Hair follicular keratinocyte (primary cell): ENCODE results near the gene SFXN1. TPM values are rescaled to one million over a fixed set of nuclear protein-coding genes. Genes with fewer than 3 reads are reported as not detected.

Experiments
- total RNA-seq: library from RNA; depleted of rRNA; stranded (reverse); fragments of >200 nt; gene quantifications from 2 replicates; pipeline ENCODE4 v1.2.3, GENCODE V29; 2015

The SFXN1 gene, protein sequence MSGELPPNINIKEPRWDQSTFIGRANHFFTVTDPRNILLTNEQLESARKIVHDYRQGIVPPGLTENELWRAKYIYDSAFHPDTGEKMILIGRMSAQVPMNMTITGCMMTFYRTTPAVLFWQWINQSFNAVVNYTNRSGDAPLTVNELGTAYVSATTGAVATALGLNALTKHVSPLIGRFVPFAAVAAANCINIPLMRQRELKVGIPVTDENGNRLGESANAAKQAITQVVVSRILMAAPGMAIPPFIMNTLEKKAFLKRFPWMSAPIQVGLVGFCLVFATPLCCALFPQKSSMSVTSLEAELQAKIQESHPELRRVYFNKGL
- 45.7 and 87.1 TPM in 2 replicates for total RNA-seq

DNA sequence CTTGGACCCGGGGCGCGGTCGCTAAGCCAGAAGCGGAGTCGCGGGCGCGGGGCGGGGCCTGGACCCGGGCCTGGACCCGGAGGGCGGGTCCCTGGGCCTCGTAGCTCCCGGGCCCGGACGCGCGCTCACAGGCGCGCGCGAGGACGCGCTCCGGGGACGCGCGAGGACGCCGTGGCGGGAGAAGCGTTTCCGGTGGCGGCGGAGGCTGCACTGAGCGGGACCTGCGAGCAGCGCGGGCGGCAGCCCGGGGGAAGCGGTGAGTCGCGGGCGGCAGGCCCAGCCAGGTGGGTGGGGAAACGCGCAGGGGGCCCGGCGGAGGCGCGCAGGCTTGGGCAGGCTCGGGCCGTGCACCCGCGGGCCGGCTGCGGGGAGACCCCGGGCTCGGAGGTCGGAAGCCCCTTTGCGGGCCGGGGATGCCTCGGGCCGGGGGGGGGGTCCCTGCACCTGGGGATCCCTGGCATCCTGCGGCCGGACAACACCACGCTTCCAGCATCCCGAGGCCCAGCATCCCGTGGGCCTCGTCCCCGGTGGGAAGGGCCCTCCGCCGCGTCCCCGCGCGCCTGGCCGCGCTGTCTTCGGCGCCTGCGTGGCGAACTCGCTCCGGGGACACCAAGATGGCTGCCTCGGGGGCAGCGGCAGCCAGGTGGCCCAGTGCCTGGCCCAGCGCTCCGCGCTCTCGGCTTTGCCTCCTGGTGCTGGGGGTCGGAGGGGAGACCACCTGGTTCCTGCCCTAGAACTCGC is at the start of gene SFXN1:
Gene SFXN1, plus strand, starts transcription at position 177 of the 741 bp plus-strand sequence. CDS start 13,544 bp downstream, outside the sequence.

GRCh38 chr5:175444060-175444904 is 34.1 kb upstream of the SFXN1 start, which contains the start of gene DRD1:
DRD1 (minus strand) TSS chr5:175444182; CDS start chr5:175443099, 1,083 bp downstream.

Other genes with a start within 250 kb of the SFXN1 start
- not detected in 2 replicates for gene DRD1, start 34.4 kb upstream of the SFXN1 start, total RNA-seq
- gene HRH2, start 179.5 kb downstream of the SFXN1 start, total RNA-seq, result not detected in 2 replicates